GM12878 (cell line): ENCODE results near the gene COQ8B. TPM values are rescaled to one million over a fixed set of nuclear protein-coding genes. Genes with fewer than 3 reads are reported as not detected.

ENCODE experiments used
- CHD1 ChIP-seq: IDR thresholded peaks from 2 replicates; pipeline ENCODE4 v1.6.1; 2012; ENCODE audit warnings: low read depth, low read length, improper control_type of control experiment
- EP300 ChIP-seq, 2 experiments: fragments of 150-350 bp in 1 of 2; IDR thresholded peaks; 2 replicates each; pipeline ENCODE4 v1.6.1; 2011 to 2012; ENCODE audit warnings: low read depth in 2 of 2, low read length in 2 of 2, borderline replicate concordance in 1 of 2, improper control_type of control experiment in 1 of 2, inconsistent platforms in 1 of 2; ENCODE audit not compliant: control insufficient read depth in 1 of 2
- EZH2 ChIP-seq: IDR thresholded peaks from 2 replicates; pipeline ENCODE4 v1.6.1; 2012; ENCODE audit warnings: low read depth, mild to moderate bottlenecking, control low read depth, inconsistent platforms, low read length, borderline replicate concordance; ENCODE audit not compliant: control insufficient read depth
- KAT2A ChIP-seq: conservative IDR thresholded peaks from 2 replicates; pipeline ENCODE4 v1.6.1; 2011; ENCODE audit warnings: low read depth, low read length; ENCODE audit not compliant: control insufficient read depth
- MYC ChIP-seq: IDR thresholded peaks from 2 replicates; pipeline ENCODE4 v1.6.1; 2011; ENCODE audit warnings: mild to moderate bottlenecking, low read length, moderate library complexity, inconsistent platforms; ENCODE audit not compliant: insufficient read depth, insufficient replicate concordance, insufficient read length, severe bottlenecking
- PAX5 ChIP-seq: IDR thresholded peaks from 2 replicates; pipeline ENCODE4 v1.6.1; 2011; ENCODE audit warnings: low read depth, low read length, borderline replicate concordance
- RUNX3 ChIP-seq: IDR thresholded peaks from 2 replicates; pipeline ENCODE4 v1.6.1; 2012; ENCODE audit warnings: low read length, inconsistent platforms
- SMARCA5 ChIP-seq: fragments of 450-650 bp; IDR thresholded peaks from 2 replicates; pipeline ENCODE4 v1.6.1; 2017; ENCODE audit warnings: mild to moderate bottlenecking
- TAF1 ChIP-seq: IDR thresholded peaks from 2 replicates; pipeline ENCODE4 v1.6.1; 2011; ENCODE audit warnings: mild to moderate bottlenecking, low read depth, low read length, borderline replicate concordance
- TCF7 ChIP-seq: IDR thresholded peaks from 2 replicates; pipeline ENCODE4 v1.6.1; 2014; ENCODE audit warnings: antibody characterized with exemption, borderline replicate concordance
- YY1 ChIP-seq: IDR thresholded peaks from 2 replicates; pipeline ENCODE4 v1.6.1; 2011; ENCODE audit warnings: low read depth, mild to moderate bottlenecking, low read length
- polyA plus RNA-seq, 11 experiments: library from polyadenylated mRNA; depleted of rRNA in 4 of 11; unstranded in 6 of 11; stranded (reverse) in 5 of 11; fragments of >200 nt; fragmentation: Nextera tagmentation in 4 of 11; fragmentation: Illumina TruSeq in 1 of 11; extraction: Ambion mirVana in 4 of 11; extraction: Trizol in 1 of 11; gene quantifications; 1 replicate in 1 of 11; 2 replicates in 10 of 11; pipeline versions ENCODE4 v1.2.1 to v1.2.3, GENCODE V29; 2011 to 2016; ENCODE audit warnings: inconsistent platforms in 2 of 11, missing spikeins in 2 of 11, low read depth in 1 of 11
- total RNA-seq, 4 experiments: library from RNA; depleted of rRNA in 3 of 4; stranded (reverse); fragments of >200 nt in 3 of 4; fragmentation: Illumina TruSeq in 1 of 4; extraction: Trizol in 1 of 4; gene quantifications; 2 replicates each; pipeline versions ENCODE4 v1.2.1 to v1.2.3, GENCODE V29; 2013 to 2021
- TF ChIP-seq, protein P1 (sequence below): IDR thresholded peaks from 2 replicates; pipeline ENCODE4 v1.6.1; 2012; ENCODE audit warnings: low read depth, low read length, improper control_type of control experiment
- TF ChIP-seq, protein P2 (sequence below): fragments of 150-350 bp; IDR thresholded peaks from 2 replicates; pipeline ENCODE4 v1.6.1; 2014; ENCODE audit warnings: mild to moderate bottlenecking, low read depth, low read length
- TF ChIP-seq, protein P3 (sequence below): fragments of 450-650 bp; IDR thresholded peaks from 2 replicates; pipeline ENCODE4 v1.6.1; 2017; ENCODE audit warnings: borderline replicate concordance
- TF ChIP-seq, protein P4 (sequence below): fragments of 450-650 bp; formaldehyde crosslinking; IDR thresholded peaks from 2 replicates; pipeline ENCODE4 v1.5.0; 2022; ENCODE audit warnings: mild to moderate bottlenecking, missing genetic modification characterization
- TF ChIP-seq, protein P5 (sequence below): fragments of 450-650 bp; formaldehyde crosslinking; IDR thresholded peaks from 2 replicates; pipeline ENCODE4 v1.4.0; 2022; ENCODE audit warnings: mild to moderate bottlenecking, moderate library complexity

COQ8B gene
- total and polyA plus RNA-seq, 10 of the 15 experiments (the other 5 are each of a cell fraction or from before 2014, with no cell fraction given) = 0.39 to 37.1 (median 16.8) TPM

DNA sequence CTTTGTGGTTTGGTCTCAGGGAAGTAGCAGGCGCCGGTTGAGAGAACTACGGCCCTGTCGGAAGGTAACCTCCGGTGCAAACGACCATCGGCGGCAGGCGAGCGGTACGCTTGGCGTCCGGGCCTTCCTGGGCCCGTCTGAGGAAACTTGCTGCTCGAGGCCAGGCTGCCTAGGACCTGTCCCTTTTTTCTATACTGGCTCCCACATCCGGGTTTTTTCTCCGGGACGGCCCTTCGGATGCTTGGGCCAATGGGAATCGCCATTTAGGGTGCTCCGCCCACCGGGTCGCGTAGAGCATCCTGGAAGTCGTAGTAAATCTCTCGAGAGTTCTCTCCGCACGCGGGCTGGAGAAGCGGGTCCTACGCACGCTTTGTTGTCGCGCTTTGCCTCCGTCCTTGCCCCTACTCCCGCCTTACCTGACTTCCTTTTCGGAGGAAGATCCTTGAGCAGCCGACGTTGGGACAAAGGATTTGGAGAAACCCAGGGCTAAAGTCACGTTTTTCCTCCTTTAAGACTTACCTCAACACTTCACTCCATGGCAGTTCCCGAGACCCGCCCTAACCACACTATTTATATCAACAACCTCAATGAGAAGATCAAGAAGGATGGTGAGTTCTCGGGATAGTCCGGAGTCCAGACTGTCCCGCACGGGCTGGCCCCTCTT lies 34.3 kb upstream of the COQ8B start, which contains the start of gene SNRPA (continued):
- TF ChIP-seq, protein P1, sequence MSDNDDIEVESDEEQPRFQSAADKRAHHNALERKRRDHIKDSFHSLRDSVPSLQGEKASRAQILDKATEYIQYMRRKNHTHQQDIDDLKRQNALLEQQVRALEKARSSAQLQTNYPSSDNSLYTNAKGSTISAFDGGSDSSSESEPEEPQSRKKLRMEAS = peak; percentile 89
- TF ChIP-seq RUNX3 = peak; percentile 89
- peak; percentile 46 for TF ChIP-seq MYC
- TF ChIP-seq, protein P2, sequence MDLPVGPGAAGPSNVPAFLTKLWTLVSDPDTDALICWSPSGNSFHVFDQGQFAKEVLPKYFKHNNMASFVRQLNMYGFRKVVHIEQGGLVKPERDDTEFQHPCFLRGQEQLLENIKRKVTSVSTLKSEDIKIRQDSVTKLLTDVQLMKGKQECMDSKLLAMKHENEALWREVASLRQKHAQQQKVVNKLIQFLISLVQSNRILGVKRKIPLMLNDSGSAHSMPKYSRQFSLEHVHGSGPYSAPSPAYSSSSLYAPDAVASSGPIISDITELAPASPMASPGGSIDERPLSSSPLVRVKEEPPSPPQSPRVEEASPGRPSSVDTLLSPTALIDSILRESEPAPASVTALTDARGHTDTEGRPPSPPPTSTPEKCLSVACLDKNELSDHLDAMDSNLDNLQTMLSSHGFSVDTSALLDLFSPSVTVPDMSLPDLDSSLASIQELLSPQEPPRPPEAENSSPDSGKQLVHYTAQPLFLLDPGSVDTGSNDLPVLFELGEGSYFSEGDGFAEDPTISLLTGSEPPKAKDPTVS = no peak
- TF ChIP-seq TCF7 = no peak
- 0 out of 2 replicates have a peak, but pooled peaks have one; percentile 19 for TF ChIP-seq PAX5
- peak; percentile 65; the same call in 1 of the 2 replicates for TF ChIP-seq TAF1
- TF ChIP-seq, protein P3, sequence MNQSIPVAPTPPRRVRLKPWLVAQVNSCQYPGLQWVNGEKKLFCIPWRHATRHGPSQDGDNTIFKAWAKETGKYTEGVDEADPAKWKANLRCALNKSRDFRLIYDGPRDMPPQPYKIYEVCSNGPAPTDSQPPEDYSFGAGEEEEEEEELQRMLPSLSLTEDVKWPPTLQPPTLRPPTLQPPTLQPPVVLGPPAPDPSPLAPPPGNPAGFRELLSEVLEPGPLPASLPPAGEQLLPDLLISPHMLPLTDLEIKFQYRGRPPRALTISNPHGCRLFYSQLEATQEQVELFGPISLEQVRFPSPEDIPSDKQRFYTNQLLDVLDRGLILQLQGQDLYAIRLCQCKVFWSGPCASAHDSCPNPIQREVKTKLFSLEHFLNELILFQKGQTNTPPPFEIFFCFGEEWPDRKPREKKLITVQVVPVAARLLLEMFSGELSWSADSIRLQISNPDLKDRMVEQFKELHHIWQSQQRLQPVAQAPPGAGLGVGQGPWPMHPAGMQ = no peak
- TF ChIP-seq YY1 = peak; percentile 63; the same call in 1 of the 2 replicates
- TF ChIP-seq CHD1 = peak; percentile 91
- no peak for TF ChIP-seq KAT2A
- no peak for TF ChIP-seq EZH2
- TF ChIP-seq, protein P4, sequence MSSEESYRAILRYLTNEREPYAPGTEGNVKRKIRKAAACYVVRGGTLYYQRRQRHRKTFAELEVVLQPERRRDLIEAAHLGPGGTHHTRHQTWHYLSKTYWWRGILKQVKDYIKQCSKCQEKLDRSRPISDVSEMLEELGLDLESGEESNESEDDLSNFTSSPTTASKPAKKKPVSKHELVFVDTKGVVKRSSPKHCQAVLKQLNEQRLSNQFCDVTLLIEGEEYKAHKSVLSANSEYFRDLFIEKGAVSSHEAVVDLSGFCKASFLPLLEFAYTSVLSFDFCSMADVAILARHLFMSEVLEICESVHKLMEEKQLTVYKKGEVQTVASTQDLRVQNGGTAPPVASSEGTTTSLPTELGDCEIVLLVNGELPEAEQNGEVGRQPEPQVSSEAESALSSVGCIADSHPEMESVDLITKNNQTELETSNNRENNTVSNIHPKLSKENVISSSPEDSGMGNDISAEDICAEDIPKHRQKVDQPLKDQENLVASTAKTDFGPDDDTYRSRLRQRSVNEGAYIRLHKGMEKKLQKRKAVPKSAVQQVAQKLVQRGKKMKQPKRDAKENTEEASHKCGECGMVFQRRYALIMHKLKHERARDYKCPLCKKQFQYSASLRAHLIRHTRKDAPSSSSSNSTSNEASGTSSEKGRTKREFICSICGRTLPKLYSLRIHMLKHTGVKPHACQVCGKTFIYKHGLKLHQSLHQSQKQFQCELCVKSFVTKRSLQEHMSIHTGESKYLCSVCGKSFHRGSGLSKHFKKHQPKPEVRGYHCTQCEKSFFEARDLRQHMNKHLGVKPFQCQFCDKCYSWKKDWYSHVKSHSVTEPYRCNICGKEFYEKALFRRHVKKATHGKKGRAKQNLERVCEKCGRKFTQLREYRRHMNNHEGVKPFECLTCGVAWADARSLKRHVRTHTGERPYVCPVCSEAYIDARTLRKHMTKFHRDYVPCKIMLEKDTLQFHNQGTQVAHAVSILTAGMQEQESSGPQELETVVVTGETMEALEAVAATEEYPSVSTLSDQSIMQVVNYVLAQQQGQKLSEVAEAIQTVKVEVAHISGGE (CRISPR knock-in tag) = no peak
- TF ChIP-seq SMARCA5 = no peak
- 0 out of 4 replicates have a peak, but pooled peaks of 1 of the 2 experiments have one; percentile 14 for TF ChIP-seq EP300 (IDR thresholded peaks at IDR 0.05; ENCODE audit: borderline replicate concordance in 1 of 2, control insufficient read depth in 1 of 2, low read depth in 2 of 2, low read length in 2 of 2)
- TF ChIP-seq, protein P5, sequence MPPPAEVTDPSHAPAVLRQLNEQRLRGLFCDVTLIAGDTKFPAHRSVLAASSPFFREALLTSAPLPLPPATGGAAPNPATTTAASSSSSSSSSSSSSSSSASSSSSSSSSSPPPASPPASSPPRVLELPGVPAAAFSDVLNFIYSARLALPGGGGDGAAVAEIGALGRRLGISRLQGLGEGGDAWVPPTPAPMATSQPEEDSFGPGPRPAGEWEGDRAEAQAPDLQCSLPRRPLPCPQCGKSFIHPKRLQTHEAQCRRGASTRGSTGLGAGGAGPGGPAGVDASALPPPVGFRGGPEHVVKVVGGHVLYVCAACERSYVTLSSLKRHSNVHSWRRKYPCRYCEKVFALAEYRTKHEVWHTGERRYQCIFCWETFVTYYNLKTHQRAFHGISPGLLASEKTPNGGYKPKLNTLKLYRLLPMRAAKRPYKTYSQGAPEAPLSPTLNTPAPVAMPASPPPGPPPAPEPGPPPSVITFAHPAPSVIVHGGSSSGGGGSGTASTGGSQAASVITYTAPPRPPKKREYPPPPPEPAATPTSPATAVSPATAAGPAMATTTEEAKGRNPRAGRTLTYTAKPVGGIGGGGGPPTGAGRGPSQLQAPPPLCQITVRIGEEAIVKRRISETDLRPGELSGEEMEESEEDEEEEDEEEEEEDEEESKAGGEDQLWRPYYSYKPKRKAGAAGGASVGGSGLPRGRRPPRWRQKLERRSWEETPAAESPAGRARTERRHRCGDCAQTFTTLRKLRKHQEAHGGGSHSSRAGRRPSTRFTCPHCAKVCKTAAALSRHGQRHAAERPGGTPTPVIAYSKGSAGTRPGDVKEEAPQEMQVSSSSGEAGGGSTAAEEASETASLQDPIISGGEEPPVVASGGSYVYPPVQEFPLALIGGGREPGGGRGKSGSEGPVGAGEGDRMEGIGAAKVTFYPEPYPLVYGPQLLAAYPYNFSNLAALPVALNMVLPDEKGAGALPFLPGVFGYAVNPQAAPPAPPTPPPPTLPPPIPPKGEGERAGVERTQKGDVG (CRISPR knock-in tag) = no peak
